ENCODE measurements around the gene TESK2.
A peak's percentile ranks its signal among the peaks of the same experiment; 100 is the strongest.

TESK2 gene

DNA sequence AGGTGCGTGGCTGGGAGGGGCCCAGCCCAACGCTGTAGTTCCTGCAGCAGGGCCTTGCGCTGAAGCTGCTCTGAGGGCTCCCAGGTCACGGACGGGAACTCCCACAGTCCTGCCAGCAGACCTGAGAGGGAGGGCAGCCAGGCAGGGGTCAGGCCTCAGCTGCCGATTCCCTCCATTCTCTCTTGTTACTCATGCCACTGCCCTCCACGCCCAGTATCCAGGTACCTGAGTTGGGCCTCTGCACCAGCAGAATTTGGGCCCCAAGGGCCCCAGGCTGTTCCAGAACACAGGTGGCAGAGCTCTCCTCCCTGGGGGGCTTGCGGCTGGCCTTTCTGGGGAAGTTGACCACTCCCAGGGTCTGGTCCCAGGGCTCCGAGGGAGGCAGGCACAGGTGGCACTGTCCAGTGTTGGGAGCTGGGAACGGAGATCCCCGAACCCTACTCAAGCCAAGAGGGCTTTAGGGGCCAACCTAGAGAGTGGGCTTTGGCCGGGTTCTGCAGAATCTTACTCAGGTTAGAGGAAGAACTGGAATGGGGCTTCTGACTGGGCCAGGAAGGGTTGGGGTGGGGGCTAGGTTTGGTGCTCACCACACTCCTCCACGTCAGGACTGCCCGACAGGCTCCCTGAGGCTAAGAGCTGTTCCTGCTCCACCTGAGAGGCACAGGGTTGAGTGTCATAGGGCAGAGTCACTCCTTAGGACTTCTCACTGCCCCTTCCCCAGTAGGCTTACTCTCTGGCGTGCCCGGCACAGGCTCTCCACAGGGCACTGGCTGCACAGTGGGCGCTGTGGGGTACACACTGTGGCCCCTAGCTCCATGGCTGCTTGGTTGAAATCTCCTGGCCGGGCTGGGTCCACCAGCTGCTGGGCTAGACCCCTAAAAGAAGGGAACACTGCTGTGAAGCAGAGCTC is 159.3 kb downstream of the TESK2 start:
- DNase-seq, result no peak

DNA sequence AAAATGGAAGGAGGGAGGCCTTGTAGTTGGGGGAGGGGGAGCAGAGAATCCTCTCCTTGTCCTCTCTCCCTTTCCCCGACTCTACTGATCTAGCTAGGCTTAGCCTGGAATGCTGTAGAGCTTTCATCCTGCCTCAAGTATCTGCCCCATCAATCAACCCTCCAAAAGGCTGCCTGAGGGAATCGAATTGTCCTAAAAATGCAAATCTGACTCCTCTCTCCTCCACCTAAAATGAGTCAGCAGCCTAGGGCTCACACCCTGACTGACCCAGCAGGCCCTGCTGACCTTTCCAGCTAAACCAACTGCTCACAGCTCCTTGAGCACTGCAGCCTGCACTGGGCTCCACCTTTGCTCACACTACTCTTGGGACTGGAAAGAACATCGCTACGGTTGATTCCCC is 161.5 kb downstream of the TESK2 start:
- no peak for DNase-seq

DNA sequence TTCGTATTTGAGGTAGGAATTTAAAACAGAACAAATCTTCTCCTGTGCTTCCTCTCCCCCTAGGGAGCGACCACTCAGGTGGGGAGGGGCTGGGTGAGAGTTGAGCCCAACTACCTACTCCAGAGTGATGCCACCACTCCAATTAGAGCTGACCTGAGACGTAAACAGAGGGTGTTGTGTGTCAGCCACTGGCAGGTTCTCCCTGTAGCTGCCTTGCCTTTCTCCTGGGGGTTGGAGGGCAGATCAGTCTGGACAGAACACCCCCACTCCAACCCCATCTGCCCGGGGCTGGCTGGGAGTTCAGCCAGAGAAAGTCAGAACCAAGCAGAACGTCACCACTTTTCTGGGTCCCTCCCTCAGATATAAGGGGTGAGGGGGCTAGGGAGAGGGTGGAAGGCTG is 162.3 kb downstream of the TESK2 start:
- no peak for DNase-seq

DNA sequence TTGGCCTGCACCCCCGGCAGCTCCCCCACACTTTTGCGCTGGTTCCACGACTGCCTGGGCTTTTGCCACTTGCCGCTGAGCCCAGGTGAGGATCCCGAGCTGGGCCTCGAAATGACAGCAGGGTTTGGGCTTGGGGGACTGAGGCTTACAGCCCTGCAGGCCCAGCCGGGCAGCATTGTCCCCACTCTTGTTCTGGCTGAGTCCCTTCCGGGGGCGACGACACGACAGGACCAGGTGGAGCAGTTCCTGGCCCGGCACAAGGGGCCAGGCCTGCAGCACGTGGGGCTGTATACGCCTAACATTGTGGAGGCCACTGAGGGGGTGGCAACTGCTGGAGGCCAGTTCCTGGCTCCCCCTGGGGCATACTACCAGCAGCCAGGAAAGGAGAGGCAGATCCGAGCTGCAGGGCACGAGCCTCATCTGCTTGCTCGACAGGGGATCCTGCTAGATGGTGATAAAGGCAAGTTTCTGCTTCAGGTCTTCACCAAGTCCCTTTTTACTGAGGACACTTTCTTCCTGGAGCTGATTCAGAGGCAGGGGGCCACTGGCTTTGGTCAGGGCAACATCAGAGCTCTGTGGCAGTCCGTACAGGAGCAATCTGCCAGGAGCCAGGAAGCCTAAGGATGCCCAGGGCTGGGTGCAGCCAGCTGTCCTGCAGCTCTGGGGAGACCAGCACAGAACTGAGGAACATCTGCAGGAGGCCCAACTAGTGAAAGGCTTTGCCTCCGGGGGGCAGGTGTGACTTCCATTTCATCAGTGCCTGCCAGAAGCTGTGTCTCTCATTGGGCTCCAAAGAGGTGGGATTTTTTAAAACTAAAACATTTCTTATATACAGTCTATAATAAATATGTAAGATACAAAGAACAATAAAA is 163.1 kb downstream of the TESK2 start:
- peak; percentile 24 for DNase-seq

DNA sequence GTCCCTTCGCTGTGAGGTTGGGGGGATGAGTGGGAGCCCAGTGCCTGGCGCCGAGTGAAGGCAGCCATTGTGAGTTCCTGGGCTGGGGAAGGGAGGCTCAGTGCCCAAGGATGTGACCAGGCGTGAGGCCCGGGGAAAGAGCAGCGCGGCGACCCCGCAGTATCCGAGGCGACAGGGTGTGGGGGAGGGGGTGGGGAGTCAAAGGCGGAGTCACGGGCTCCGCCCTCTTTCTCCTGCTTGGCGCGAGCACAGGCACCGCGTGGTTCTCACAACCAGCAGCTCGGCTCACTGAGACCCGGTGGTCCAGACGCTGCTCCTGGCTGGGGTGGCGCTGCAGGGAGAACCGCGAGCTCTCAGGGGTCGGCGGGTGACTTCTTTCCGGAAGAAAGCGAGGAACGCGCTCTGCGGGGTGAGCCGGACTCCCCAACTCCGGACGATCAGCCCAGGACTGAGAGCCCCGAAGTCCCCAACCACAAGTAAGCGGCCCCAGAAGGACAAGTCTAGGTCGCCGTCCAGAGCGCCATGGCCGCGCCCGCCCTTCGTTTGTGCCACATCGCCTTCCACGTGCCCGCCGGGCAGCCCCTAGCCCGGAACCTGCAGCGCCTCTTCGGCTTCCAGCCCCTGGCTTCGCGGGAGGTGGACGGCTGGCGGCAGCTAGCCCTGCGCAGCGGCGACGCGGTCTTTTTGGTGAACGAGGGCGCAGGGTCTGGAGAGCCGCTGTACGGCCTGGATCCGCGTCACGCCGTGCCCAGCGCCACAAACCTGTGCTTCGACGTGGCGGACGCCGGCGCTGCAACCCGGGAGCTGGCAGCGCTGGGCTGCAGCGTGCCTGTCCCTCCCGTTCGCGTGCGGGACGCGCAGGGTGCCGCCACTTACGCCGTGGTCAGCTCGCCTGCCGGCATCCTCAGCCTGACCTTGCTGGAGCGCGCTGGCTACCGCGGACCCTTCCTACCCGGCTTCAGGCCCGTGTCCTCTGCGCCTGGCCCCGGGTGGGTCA is 164.0 kb downstream of the TESK2 start, which contains the start of gene HPDL:
Gene HPDL, plus strand, starts transcription at position 269 of the 997 bp plus-strand sequence. Its CDS starts 254 bp downstream, at position 523.
- peak; percentile 86 for DNase-seq

DNA sequence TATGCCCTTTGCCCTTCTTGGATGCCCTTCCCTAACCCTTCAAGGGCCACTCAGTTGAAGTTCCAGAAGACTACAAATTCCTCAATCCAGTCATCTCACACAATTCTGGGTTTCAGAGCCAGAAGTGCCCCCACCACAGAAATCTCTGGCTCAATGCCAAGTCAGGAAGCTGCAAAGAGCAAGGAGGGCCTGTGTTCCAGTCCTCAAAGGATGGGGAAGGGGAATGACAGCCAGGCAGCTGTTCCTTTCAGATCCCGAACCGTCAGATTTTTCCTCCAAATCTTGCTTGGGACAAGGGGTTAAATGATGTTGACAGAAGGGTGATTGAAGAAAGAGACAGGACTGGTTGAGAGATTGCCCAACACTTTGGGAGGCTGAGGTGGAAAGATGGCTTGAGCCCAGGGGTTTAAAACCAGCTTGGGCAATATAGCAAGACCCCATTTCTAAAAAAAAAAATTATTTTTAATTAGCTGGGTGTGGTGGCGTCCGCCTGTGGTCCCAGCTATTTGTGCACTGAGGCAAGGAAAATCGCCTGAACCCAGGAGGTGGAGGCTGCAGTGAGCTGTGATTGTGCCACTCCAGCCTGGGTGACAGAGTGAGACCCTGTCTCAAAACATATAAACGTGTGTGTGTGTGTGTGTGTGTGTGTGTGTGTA is 165.0 kb downstream of the TESK2 start:
- DNase-seq, result peak; percentile 41

DNA sequence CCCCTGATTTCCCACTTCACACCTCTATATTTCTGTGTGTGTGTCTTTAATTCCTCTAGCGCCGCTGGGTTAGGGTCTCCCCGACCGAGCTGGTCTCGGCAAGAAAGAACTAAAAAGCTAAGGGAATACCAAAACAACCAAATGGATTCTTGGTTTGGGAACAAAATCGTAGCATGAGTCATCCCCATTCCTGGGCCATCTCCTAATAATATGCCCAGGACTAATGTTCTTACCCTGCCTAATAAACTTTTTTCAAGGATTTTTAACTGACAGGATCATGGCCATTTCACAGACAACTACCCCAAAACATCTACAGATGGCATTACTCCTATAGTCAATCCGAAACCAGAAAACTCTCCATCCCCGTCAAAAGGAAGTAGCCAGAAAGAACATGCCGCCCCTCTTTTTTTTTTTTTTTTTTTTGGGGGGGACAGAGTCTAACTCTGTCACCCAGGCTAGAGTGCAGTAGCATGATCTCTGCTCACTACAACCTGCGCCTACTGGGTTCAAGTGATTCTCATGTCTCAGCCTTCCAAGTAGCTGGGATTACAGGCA is 168.4 kb downstream of the TESK2 start:
- no peak for DNase-seq

DNA sequence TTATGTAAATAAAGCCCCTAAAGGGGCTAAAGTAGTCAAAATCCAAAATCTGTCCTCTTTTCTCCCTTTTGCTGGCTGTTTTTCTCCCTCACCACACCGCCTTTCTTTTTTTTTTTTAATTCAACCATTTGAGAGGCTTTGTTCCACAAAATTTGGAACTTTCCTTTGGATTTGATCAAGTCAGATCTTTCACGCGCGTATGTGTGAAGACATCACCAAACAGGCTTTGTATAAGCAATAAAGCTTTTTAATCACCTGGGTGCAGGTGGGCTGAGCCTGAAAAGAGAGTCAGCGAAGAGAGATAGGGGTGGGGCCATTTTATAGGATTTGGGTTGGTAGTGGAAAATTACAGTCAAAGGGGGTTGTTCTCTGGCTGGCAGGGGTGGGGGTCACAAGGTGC is 169.5 kb downstream of the TESK2 start:
- no peak for DNase-seq

DNA sequence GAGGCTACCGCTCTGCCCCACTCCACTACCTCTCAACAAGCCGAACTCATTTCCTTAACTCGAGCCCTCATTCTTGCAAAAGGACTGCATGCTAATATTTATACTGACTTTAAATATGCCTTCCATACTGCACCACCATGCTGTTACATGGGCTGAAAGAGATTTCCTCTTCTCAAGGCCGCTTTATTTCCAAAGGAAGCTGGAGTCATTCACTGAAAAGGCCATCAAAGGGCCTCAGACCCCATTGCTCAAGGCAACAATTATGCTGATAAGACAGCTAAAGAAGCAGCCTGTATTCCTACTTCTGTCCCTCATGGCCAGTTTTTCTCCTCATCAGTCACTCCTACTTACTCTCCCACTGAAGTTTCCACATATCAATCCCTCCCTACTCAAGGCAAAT is 171.2 kb downstream of the TESK2 start:
- DNase-seq, result no peak

DNA sequence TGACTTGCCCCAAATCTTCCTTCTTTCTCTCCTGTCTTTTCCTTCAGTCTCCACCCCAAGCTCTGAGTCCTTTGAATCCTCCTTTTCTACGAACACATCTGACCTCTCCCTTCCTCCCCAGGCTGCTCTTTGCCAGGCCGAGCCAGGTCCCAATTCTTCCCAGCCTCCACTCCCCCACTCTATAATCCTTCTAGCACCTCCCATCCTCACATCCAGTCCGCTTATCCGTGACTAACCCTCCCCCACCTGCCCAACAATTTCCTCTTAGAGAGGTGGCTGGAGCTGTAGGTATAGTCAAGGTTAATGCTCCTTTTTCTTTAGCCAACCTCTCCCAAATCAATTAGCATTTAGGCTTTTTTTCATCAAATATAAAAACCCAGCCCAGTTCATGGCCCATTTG is 173.8 kb downstream of the TESK2 start:
- DNase-seq, result no peak

DNA sequence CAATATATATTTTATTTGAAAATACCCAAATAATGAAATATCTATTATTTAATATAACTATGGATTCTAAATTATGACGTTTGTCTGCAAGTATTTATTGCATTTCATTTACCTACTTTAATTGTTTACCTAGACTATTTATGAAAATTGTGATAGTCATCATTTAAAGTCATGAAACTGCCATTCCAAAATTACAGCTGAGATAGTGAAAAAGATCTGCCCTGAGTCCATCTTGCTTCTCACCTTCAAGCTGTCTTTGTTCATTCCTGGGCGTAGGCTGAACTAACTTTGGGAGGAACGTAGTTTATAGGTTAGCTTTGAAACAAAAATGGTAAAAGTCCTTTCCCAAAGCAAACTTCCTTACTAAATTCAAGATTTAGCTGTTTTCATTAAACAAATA is 176.7 kb downstream of the TESK2 start:
- no peak for DNase-seq

DNA sequence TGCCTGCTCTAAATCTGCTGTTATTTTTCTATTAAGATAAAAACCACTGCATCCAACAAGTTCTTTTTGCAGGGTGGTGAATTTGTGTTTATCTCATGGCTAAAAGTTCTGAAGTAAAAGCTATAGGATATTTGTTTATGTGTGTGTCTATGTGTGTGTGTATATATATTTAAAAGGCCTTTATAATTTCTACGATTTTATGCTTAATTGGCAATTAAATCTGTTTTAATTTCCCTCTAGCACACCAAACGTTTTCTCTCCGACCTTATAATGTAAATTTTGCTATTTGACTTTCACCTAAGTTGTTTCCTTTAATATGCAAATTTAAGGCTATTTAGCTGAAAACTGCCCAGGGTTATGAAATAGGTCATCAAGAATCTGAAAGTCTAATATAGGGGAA is 184.1 kb downstream of the TESK2 start:
- no peak for DNase-seq

DNA sequence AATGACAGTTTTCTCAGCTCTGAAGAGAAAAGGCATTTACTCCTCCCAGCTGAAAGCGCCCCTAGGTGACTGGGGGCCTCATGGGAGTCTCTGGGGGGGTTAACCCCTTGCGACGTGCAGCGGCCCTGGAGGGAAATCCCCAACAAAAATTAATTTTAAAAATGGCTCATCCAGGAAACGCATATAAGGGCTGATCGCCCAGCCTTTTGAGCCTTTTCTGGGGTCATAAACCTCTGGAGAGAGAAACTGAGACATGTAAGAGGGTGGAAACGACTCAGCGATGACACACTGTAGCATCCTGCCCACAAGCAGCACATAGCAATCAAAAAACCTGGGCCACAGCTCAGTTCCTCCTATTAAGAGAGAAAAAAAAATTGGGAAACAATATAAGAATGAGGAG is 184.6 kb downstream of the TESK2 start:
- DNase-seq, result no peak

DNA sequence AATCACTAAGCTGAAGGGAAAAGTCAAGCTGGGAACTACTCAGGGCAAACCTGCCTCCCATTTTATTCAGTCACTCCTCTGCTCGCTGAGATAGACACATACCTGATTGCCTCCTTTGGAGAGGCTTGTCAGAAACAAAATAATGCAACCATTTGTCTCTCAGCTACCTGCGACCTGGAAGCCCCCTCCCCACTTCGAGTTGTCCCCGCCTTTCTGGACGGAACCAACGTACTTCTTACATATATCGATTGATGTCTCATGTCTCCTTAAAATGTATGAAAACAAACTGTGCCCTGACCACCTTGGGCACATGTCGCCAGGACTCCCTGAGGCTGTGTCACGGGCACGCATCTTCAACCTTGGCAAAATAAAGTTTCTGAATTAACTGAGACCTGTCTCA is 185.7 kb downstream of the TESK2 start:
- DNase-seq, result no peak

DNA sequence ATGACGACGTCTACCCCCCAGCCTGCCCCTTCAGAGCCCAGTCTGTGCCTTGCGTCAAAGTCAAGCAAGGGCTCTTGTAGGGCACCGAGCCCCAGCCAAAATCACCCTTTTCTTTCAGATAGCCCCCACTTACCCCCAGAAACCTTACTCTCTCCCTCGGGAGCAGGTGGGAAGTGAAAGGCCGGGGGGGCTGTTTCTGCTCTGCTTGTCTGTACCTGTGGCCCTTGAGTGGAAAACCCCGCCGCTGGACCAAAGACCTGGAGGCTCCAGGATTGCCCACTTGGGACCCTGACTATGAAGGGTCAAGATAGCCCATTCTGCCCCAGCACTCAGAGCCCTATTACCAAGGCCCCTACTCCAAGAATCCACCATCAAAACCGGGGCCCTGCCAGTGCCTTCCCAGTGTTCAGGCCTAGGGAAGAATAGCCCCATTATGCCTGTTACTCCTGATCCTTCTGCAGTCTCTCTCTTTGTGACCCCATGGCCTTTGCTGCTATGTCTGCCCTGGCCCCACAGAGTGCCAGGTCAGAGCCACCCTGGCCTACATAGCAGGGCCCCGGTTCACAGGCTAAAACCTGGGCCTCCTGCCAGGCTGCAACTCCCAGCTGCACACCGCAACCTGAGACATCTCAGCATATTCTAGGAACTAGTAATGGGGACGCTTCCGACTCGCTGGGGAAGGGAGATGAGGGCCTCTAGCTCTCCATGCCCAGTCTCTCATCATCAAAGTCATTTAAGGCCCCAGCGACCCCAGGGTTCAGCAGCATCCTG is 186.5 kb downstream of the TESK2 start:
- peak; percentile 25 for DNase-seq

DNA sequence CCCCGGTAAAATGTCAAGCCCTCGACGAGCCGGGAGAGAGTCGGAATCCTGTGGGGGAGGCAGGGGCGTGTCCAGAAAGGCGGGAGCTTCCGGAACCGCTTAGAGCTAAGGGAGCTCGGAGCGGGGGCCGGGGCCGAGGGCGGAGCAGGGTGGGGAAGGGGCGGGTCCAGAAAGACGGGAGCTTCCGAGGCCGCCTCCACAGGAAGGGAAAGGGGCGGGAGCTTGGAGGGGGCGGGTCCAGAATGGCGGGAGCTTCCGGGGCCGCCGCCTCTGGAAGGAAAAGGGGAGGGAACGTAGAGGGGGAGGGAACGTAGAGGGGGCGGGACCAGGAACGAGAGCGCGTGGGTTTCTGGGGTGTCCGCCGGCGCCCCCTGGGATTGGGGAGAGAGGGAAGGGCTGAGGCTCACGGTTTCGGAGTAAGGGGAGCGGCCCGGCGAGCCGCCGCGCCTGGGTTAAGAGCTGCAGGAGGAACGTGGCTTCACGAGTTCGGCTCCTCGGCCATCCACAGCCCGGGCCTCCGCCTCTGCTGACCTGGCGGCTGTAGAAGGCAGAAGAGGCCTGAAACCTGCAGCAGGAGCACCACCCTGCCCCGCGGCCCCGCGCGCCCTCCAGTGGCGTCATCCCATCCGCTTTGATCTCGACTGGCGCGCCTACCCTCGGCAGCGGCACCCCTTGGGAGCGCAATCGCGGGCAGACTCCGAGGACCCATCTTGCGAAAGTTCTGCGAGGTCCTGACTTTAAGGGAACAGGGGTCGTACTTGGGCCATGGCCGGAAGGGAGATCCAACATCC is 187.2 kb downstream of the TESK2 start:
- DNase-seq, result peak; percentile 99

DNA sequence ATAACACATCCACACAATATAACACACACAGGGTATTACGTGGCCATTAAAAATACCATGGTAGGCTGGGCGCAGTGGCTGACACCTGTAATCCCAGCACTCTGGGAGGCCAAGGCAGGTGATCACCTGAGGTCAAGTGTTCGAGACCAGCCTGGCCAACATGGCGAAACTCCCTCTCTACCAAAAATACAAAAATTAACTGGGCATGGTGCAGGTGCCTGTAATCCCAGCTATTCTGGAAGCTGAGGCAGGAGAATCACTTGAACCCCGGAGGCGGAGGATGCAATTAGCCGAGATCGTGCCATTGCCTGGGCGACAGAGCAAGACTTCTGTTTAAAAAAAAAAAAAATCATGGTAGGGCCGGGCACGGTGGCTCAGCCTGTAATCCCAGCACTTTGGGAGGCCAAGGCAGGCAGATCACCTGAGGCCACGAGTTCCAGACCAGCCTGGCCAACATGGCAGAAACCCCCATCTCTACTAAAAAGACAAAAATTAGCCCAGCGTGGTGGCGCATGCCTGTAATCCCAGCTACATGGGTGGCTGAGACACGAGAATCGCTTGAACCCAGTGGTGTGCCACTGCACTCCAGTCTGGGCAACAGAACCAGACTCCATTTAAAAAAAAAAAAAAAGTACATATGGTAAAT is 188.3 kb downstream of the TESK2 start:
- DNase-seq, result no peak

DNA sequence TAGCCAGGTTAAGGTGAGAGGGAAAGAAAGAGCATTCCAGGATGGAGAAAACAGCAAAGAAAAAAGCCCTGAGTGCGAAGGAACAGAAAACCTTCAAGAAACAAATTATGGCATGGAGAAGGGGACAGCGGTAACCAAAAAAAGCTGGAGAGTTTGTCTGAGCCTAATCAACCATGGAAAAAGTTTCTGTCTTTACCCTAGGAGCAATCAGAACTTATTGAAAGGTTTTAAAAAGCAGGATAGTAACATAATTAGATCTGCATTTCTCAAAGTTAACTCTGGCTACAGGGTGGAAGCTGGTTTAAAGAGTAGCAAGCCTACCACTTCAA is 190.3 kb downstream of the TESK2 start:
- DNase-seq, result no peak

DNA sequence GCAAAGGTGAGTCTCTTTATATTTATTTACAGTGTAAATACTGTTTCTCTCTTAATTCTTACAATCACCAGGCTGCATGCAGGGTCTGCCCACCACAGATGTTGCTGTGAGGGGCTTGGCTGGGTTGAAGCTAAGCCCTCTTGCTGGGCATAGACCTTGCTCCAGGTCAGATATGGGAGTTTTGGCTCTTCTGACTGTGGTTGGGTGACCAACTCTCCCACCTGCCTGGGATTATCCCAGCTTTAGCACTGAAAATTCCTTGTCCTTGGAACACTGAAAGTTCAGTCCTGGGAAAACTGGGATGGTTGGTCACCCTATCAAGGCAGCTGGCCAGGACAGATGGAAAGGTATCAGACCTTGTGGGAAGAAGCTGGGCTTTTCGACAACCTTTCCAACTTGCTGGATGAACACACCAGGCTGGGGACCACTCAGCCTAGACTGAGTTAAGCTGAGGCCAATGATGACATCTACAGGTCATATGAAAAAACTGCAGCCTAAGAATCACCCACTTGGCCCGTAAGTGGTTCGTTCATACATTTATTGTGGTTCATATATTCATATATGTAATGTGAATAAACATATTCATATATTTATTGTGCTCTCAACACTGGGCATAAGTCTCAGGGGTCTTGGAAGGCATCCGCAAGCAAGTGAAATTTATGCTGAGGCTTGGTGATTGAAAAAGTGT is 190.8 kb downstream of the TESK2 start:
- peak; percentile 85 for DNase-seq

Data from NCI-H1092 treated with DMSO at 0.1 percent for 48 hours (cell line).